HEK293T (cell line): ENCODE results near the gene DRICH1.

Experiments used
- CTCF ChIA-PET: fragments of 350-600 bp; formaldehyde crosslinking; extraction: SDS; loops from one replicate; lab custom pipeline; 2021; ENCODE audit warnings: antibody characterized with exemption, inconsistent platforms; lab: Yijun Ruan, JAX
- POLR2A ChIA-PET: fragments of 350-600 bp; formaldehyde crosslinking; extraction: SDS; loops from one replicate; lab custom pipeline; 2020; ENCODE audit warnings: antibody characterized with exemption, inconsistent platforms; lab: Yijun Ruan, JAX
- DNase-seq: peaks from one replicate; pipeline ENCODE4 v3.0.0; 2012; ENCODE audit warnings: mixed read lengths; ENCODE audit errors: extremely low spot score
- ARNT ChIP-seq: fragments of 450-650 bp; IDR thresholded peaks from 2 replicates; pipeline ENCODE4 v1.6.1; 2017; ENCODE audit warnings: mild to moderate bottlenecking
- BHLHE40 ChIP-seq: fragments of 450-650 bp; IDR thresholded peaks from 2 replicates; pipeline ENCODE4 v1.6.1; 2016; ENCODE audit warnings: mild to moderate bottlenecking, moderate library complexity, borderline replicate concordance
- CTBP1 ChIP-seq: fragments of 450-650 bp; IDR thresholded peaks from 2 replicates; pipeline ENCODE4 v1.6.1; 2016; ENCODE audit warnings: borderline replicate concordance
- ELF4 ChIP-seq: fragments of 450-650 bp; IDR thresholded peaks from 2 replicates; pipeline ENCODE4 v1.6.1; 2017; ENCODE audit warnings: antibody characterized with exemption
- FOXA1 ChIP-seq: fragments of 450-650 bp; IDR thresholded peaks from 2 replicates; pipeline ENCODE4 v1.6.1; 2016; ENCODE audit warnings: mild to moderate bottlenecking
- FOXK2 ChIP-seq: fragments of 450-650 bp; IDR thresholded peaks from 2 replicates; pipeline ENCODE4 v1.6.1; 2016; ENCODE audit warnings: mild to moderate bottlenecking
- FOXM1 ChIP-seq: fragments of 450-650 bp; IDR thresholded peaks from 2 replicates; pipeline ENCODE4 v1.6.1; 2017; ENCODE audit warnings: mild to moderate bottlenecking, borderline replicate concordance
- HDGF ChIP-seq: fragments of 450-650 bp; IDR thresholded peaks from 2 replicates; pipeline ENCODE4 v1.6.1; 2017; ENCODE audit warnings: antibody characterized with exemption, borderline replicate concordance
- L3MBTL2 ChIP-seq: fragments of 450-650 bp; conservative IDR thresholded peaks from 2 replicates; pipeline ENCODE4 v1.6.1; 2016; ENCODE audit warnings: mild to moderate bottlenecking
- LEF1 ChIP-seq: fragments of 450-650 bp; IDR thresholded peaks from 2 replicates; pipeline ENCODE4 v1.6.1; 2017; ENCODE audit warnings: mild to moderate bottlenecking, borderline replicate concordance
- NFRKB ChIP-seq: fragments of 450-650 bp; IDR thresholded peaks from 2 replicates; pipeline ENCODE4 v1.6.1; 2016; ENCODE audit warnings: mild to moderate bottlenecking, moderate library complexity
- PKNOX1 ChIP-seq: fragments of 450-650 bp; IDR thresholded peaks from 2 replicates; pipeline ENCODE4 v1.6.1; 2016
- SP1 ChIP-seq: fragments of 450-650 bp; IDR thresholded peaks from 2 replicates; pipeline ENCODE4 v1.6.1; 2017
- SUZ12 ChIP-seq: fragments of 450-650 bp; IDR thresholded peaks from 2 replicates; pipeline ENCODE4 v1.6.1; 2016; ENCODE audit warnings: mild to moderate bottlenecking
- TARDBP ChIP-seq: fragments of 450-650 bp; IDR thresholded peaks from 2 replicates; pipeline ENCODE4 v1.6.1; 2016
- ZNF384 ChIP-seq: fragments of 450-650 bp; IDR thresholded peaks from 2 replicates; pipeline ENCODE4 v1.6.1; 2016

Gene DRICH1

GRCh38 chr22:23579870-23580575 lies 52.1 kb downstream of the DRICH1 start, which contains the start of gene IGLL1:
TSS of gene IGLL1 (minus strand) at chr22:23580290. CDS start at chr22:23580190, 100 bp downstream.
- no peak for DNase-seq
- POLR2A ChIA-PET, result no interaction called here
- TF ChIP-seq TARDBP, result no peak
- TF ChIP-seq SUZ12, result no peak
- no peak for TF ChIP-seq ELF4
- no peak for TF ChIP-seq FOXM1
- no peak for TF ChIP-seq NFRKB
- no peak for TF ChIP-seq ARNT
- CTCF ChIA-PET, result interaction anchor here (3.2 kb wide), 1 partner anchor 11 kb away, joined by 12 read pairs; no protein-coding TSS in a partner anchor

GRCh38 chr22:23579280-23579679 lies 52.8 kb downstream of the DRICH1 start:
- no peak for DNase-seq
- ChIA-PET CTCF (interaction anchor here (3.2 kb wide), 1 partner anchor 12 kb away, joined by 12 read pairs; no protein-coding TSS in a partner anchor), POLR2A (no interaction called here)
- TF ChIP-seq ELF4, result no peak
- no peak for TF ChIP-seq BHLHE40
- TF ChIP-seq ZNF384, result no peak
- TF ChIP-seq SUZ12, result no peak
- no peak for TF ChIP-seq TARDBP
- no peak for TF ChIP-seq ARNT
- no peak for TF ChIP-seq NFRKB
- no peak for TF ChIP-seq HDGF
- TF ChIP-seq L3MBTL2, result no peak
- no peak for TF ChIP-seq FOXK2
- no peak for TF ChIP-seq SP1
- no peak for TF ChIP-seq LEF1
- TF ChIP-seq FOXM1, result no peak
- no peak for TF ChIP-seq CTBP1
- TF ChIP-seq PKNOX1, result no peak

GRCh38 chr22:23578306-23578705 lies 53.8 kb downstream of the DRICH1 start:
- DNase-seq, result no peak
- ChIA-PET CTCF (no interaction called here), POLR2A (no interaction called here)
- TF ChIP-seq NFRKB (no peak), FOXK2 (no peak), ZNF384 (no peak), PKNOX1 (no peak), SP1 (no peak), HDGF (no peak), FOXA1 (no peak), FOXM1 (no peak), ARNT (no peak), BHLHE40 (no peak), ELF4 (no peak), CTBP1 (no peak), L3MBTL2 (no peak), SUZ12 (no peak)

GRCh38 chr22:23576681-23577080 lies 55.4 kb downstream of the DRICH1 start:
- CTCF ChIA-PET, result interaction anchor here (0.6 kb wide), 1 partner anchor 1465 kb away, joined by 3 read pairs; no protein-coding TSS in a partner anchor

GRCh38 chr22:23575601-23576000 lies 56.5 kb downstream of the DRICH1 start:
- POLR2A ChIA-PET, result no interaction called here
- CTCF ChIA-PET, result no interaction called here
- no peak for DNase-seq
- TF ChIP-seq HDGF (no peak), FOXA1 (no peak), ARNT (no peak), BHLHE40 (no peak), PKNOX1 (no peak), FOXK2 (no peak), LEF1 (no peak), TARDBP (no peak), NFRKB (no peak), SUZ12 (no peak), FOXM1 (no peak)

More at GRCh38 chr22:23576681-23577080, 55.4 kb downstream of the DRICH1 start:
- TF ChIP-seq CTBP1, result no peak
- no peak for TF ChIP-seq NFRKB
- POLR2A ChIA-PET, result no interaction called here
- no peak for DNase-seq

GRCh38 chr22:23574877-23575276 lies 57.2 kb downstream of the DRICH1 start:
- CTCF ChIA-PET, result no interaction called here
- DNase-seq, result no peak
- no peak for TF ChIP-seq NFRKB
- no peak for TF ChIP-seq SP1
- no peak for TF ChIP-seq FOXK2
- TF ChIP-seq ARNT, result no peak
- no peak for TF ChIP-seq SUZ12
- TF ChIP-seq ELF4, result no peak
- TF ChIP-seq PKNOX1, result no peak
- no peak for TF ChIP-seq FOXA1
- TF ChIP-seq BHLHE40, result no peak
- TF ChIP-seq L3MBTL2, result no peak
- TF ChIP-seq FOXM1, result no peak
- no peak for TF ChIP-seq TARDBP
- TF ChIP-seq ZNF384, result no peak
- TF ChIP-seq CTBP1, result no peak
- no peak for TF ChIP-seq LEF1
- POLR2A ChIA-PET, result no interaction called here
